ENCODE data around the gene ENGASE. TPM values are rescaled to one million over a fixed set of nuclear protein-coding genes. Genes with fewer than 3 reads are reported as not detected.

Gene ENGASE
- total and polyA plus RNA-seq, 8 donors = 13.9 to 86.5 (median 21.6) TPM

- H3K27ac ChIP-seq = no peak overlapping the region
- 42 to 54% methylated on average over 4 of the region's 4 CpGs for WGBS, 2 donors
- no peak overlapping the region for H3K4me3 ChIP-seq
- H3K27me3 ChIP-seq = peaks cover 0 to 3% (median 0%) of the 10 kb centered on the region in 4 donors
- H3K36me3 ChIP-seq = no peaks in the 10 kb centered on the region
- no peak for FAIRE-seq
- no peaks in the 10 kb centered on the region for H3K4me1 ChIP-seq
- H3K9me3 ChIP-seq = no peaks in the 10 kb centered on the region
- no peak for DNase-seq
- intact Hi-C loops (cut with DNase I) = no loop called here
- no peak for TF ChIP-seq CTCF (IDR thresholded peaks at IDR 0.05)
- no peak for ATAC-seq
Observed at GRCh38 chr17:79092567-79092966, 17.9 kb downstream of the ENGASE start.

- FAIRE-seq (no peak), DNase-seq (no peak), ATAC-seq (no peak)
- Histone ChIP-seq H3K36me3 (no peaks in the 10 kb centered on the region), H3K4me3 (no peak overlapping the region), H3K27me3 (peaks cover 0 to 3% (median 0%) of the 10 kb centered on the region in 4 donors), H3K4me1 (no peaks in the 10 kb centered on the region), H3K9me3 (no peaks in the 10 kb centered on the region), H3K27ac (no peak overlapping the region)
- no peak for TF ChIP-seq CTCF (IDR thresholded peaks at IDR 0.05)
- 33 to 45% methylated on average over 8 of the region's 8 CpGs for WGBS, 2 donors
- intact Hi-C loops (cut with DNase I) = no loop called here
Observed at GRCh38 chr17:79093270-79093669, 18.6 kb downstream of the ENGASE start.

- Histone ChIP-seq H3K4me3 (no peak overlapping the region), H3K9me3 (no peaks in the 10 kb centered on the region), H3K27ac (no peak overlapping the region), H3K4me1 (no peaks in the 10 kb centered on the region), H3K36me3 (no peaks in the 10 kb centered on the region), H3K27me3 (peaks cover 0 to 3% (median 0%) of the 10 kb centered on the region in 4 donors)
- FAIRE-seq = no peak
- TF ChIP-seq CTCF (IDR thresholded peaks at IDR 0.05) = no peak
- intact Hi-C loops (cut with DNase I) = no loop called here
- ATAC-seq = no peak
- no peak for DNase-seq
- 57 to 83% methylated on average over 14 to 17 of the region's 17 CpGs for WGBS, 2 donors
Observed at GRCh38 chr17:79094261-79094660, 19.6 kb downstream of the ENGASE start.

- no peak overlapping the region for H3K4me3 ChIP-seq
- no peaks in the 10 kb centered on the region for H3K36me3 ChIP-seq
- DNase-seq (no peak), ATAC-seq (no peak), FAIRE-seq (no peak)
- 76 to 81% methylated on average over 14 to 15 of the region's 15 CpGs for WGBS, 2 donors
- H3K4me1 ChIP-seq = no peaks in the 10 kb centered on the region
- H3K27ac ChIP-seq = no peak overlapping the region
- peaks cover 0 to under 1% (median 0%) of the 10 kb centered on the region in 4 donors for H3K27me3 ChIP-seq
- intact Hi-C loops (cut with DNase I) = no loop called here
- TF ChIP-seq CTCF (IDR thresholded peaks at IDR 0.05) = no peak
- no peaks in the 10 kb centered on the region for H3K9me3 ChIP-seq
Observed at GRCh38 chr17:79095345-79096055, 20.9 kb downstream of the ENGASE start.

GRCh38 chr17:79096477-79096876 is 21.9 kb downstream of the ENGASE start:
- DNase-seq (no peak), FAIRE-seq (no peak), ATAC-seq (no peak)
- no peak overlapping the region for H3K27ac ChIP-seq
- peaks cover 0 to 3% (median 0%) of the 10 kb centered on the region in 4 donors for H3K27me3 ChIP-seq
- no peaks in the 10 kb centered on the region for H3K36me3 ChIP-seq
- no peak overlapping the region for H3K4me3 ChIP-seq
- H3K9me3 ChIP-seq = no peaks in the 10 kb centered on the region
- intact Hi-C loops (cut with DNase I) = no loop called here
- 34% methylated on average over 16 of the region's 16 CpGs for WGBS, 2 donors
- H3K4me1 ChIP-seq = no peaks in the 10 kb centered on the region
- TF ChIP-seq CTCF (IDR thresholded peaks at IDR 0.05) = no peak
